Lung (tissue), 12 donors: ENCODE data around the gene RGS2. TPM values are rescaled to one million over a fixed set of nuclear protein-coding genes. Genes with fewer than 3 reads are reported as not detected.

Source experiments
- ATAC-seq: fragments of 200-7000 bp; cut with Tn5 transposase; one replicate; pipeline ENCODE4 v1.9.1; 2020; ENCODE audit warnings: moderate number of reproducible peaks; ENCODE audit not compliant: insufficient read depth, low FRiP score
- DNase-seq, 3 donors: peaks; one replicate each; pipeline ENCODE4 v3.0.0-alpha.2; 2013 to 2017
- H3K27ac ChIP-seq, 2 donors: one replicate each; pipeline ENCODE4 v1.5.1; 2013; ENCODE audit warnings: mild to moderate bottlenecking in 2 of 2, moderate library complexity in 2 of 2, control low read depth in 1 of 2, inconsistent platforms in 1 of 2, low read depth in 1 of 2, low read length in 1 of 2
- H3K27me3 ChIP-seq, 3 donors: one replicate each; pipeline ENCODE4 v1.5.1; 2013; ENCODE audit warnings: low read length in 2 of 3; ENCODE audit not compliant: control insufficient read depth in 3 of 3, insufficient read depth in 3 of 3
- H3K36me3 ChIP-seq, 4 donors: one replicate each; pipeline ENCODE4 v1.5.1; 2013; ENCODE audit warnings: low read length in 4 of 4, mild to moderate bottlenecking in 1 of 4, moderate library complexity in 1 of 4; ENCODE audit not compliant: control insufficient read depth in 4 of 4, insufficient read depth in 4 of 4
- H3K4me1 ChIP-seq, 5 donors: one replicate each; pipeline ENCODE4 v1.5.1; 2013; ENCODE audit warnings: low read length in 5 of 5, mild to moderate bottlenecking in 2 of 5, moderate library complexity in 1 of 5; ENCODE audit not compliant: control insufficient read depth in 5 of 5, insufficient read depth in 5 of 5
- H3K4me3 ChIP-seq: one replicate; pipeline ENCODE4 v1.5.1; 2013; ENCODE audit warnings: mild to moderate bottlenecking, control low read depth, moderate library complexity
- H3K9ac ChIP-seq, 2 donors: one replicate each; pipeline ENCODE4 v1.5.1; 2013; ENCODE audit warnings: low read length in 2 of 2, control low read depth in 1 of 2; ENCODE audit not compliant: insufficient read depth in 1 of 2
- H3K9me3 ChIP-seq, 4 donors: one replicate each; pipeline ENCODE4 v1.5.1; 2013; ENCODE audit warnings: low read length in 3 of 4, mild to moderate bottlenecking in 1 of 4, moderate library complexity in 1 of 4; ENCODE audit not compliant: control insufficient read depth in 4 of 4, insufficient read depth in 3 of 4
- CTCF ChIP-seq: IDR thresholded peaks from 2 replicates; pipeline ENCODE4 v1.5.1; 2012; ENCODE audit warnings: mild to moderate bottlenecking; ENCODE audit errors: control extremely low read depth, extremely low read depth
- WGBS, 2 donors: extraction: QIAGEN DNeasy Blood & Tissue Kit; methylation state at CpG; one replicate each; pipeline ENCODE4 v1.1.7; 2013; 5-methylcytosine and 5-hydroxymethylcytosine counted together
- polyA plus RNA-seq, 2 donors: library from polyadenylated mRNA; stranded (reverse); fragments of 200-250 nt; gene quantifications; one replicate each; pipeline ENCODE4 v1.2.1, GENCODE V29; 2013
- total RNA-seq, 2 donors: library from RNA; depleted of rRNA in 1 of 2; stranded (reverse); fragments of >200 nt in 1 of 2; gene quantifications; one replicate each; pipeline ENCODE4 v1.2.1, GENCODE V29; 2014 to 2021
- donor health status: control.
- donor health status: control.
- donor health status: Bipolar disorder and iron deficiency.
- donor health status: healthy.
- donor health status: DM: yes; HTN: yes; CAD: no.

The RGS2 gene
- total and polyA plus RNA-seq, 4 donors: 36.4 to 111 (median 62.1) TPM

- Histone ChIP-seq H3K9ac (no peak overlapping the region), H3K9me3 (no peaks in the 10 kb centered on the region), H3K4me1 (no peaks in the 10 kb centered on the region), H3K27ac (no peak overlapping the region), H3K4me3 (no peak overlapping the region), H3K27me3 (no peaks in the 10 kb centered on the region), H3K36me3 (no peaks in the 10 kb centered on the region)
- peak in 2 of 3 donors; percentile 55 to 68 for DNase-seq
- no peak for TF ChIP-seq CTCF
- ATAC-seq: no peak
- 48 to 80% methylated on average over 2 of the region's 2 CpGs for WGBS, 2 donors
Measured at GRCh38 chr1:192775631-192776030, 33.2 kb upstream of the RGS2 start.

- H3K4me3 ChIP-seq: no peak overlapping the region
- ATAC-seq (no peak), DNase-seq (no peak)
- 89% methylated on average over 4 of the region's 4 CpGs for WGBS, 2 donors
- no peak overlapping the region for H3K9ac ChIP-seq
- H3K9me3 ChIP-seq: no peaks in the 10 kb centered on the region
- TF ChIP-seq CTCF: no peak
- H3K36me3 ChIP-seq: no peaks in the 10 kb centered on the region
- no peaks in the 10 kb centered on the region for H3K27me3 ChIP-seq
- no peaks in the 10 kb centered on the region for H3K4me1 ChIP-seq
- H3K27ac ChIP-seq: no peak overlapping the region
Measured at GRCh38 chr1:192776206-192776605, 32.6 kb upstream of the RGS2 start.

GRCh38 chr1:192776998-192777397, 31.8 kb upstream of the RGS2 start:
- no peak for ATAC-seq
- H3K9ac ChIP-seq: no peak overlapping the region
- 64 to 90% methylated on average over 3 of the region's 3 CpGs for WGBS, 2 donors

More at GRCh38 chr1:192776998-192777397, 31.8 kb upstream of the RGS2 start:
- no peak for DNase-seq
- no peaks in the 10 kb centered on the region for H3K9me3 ChIP-seq
- H3K27me3 ChIP-seq: no peaks in the 10 kb centered on the region
- no peak for TF ChIP-seq CTCF
- H3K4me3 ChIP-seq: no peak overlapping the region
- H3K27ac ChIP-seq: no peak overlapping the region
- no peaks in the 10 kb centered on the region for H3K36me3 ChIP-seq
- no peaks in the 10 kb centered on the region for H3K4me1 ChIP-seq
